Measurements from ENCODE around the gene IGSF6.

The IGSF6 gene

DNA sequence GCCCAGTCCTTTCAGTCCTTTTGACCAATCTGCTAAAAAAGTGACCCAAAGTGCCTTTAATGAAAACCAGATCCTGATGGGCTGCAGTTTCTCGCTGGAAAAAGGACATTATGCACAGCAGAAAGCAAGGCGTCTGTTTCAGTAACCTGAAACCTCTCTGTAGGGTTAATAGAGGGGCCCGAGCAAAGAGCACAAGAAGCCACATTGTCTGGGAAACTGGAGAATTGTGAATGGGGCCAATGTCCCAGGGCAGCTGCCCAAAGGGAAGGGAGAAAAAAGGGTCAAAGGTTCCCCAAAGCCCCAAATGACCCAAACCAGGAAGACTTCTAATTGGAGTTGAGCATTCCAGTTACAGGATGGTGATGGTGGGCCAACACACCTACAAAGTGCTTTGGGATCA lies 14.4 kb upstream of the IGSF6 start:
- no peak for TF ChIP-seq ZNF384 (IDR thresholded peaks at IDR 0.05)
- TF ChIP-seq ARNT (IDR thresholded peaks at IDR 0.05) = no peak
- no peak for TF ChIP-seq BHLHE40 (IDR thresholded peaks at IDR 0.05; ENCODE audit: borderline replicate concordance)
- TF ChIP-seq ELF4 (IDR thresholded peaks at IDR 0.05) = no peak
- no peak for TF ChIP-seq FOXA1 (IDR thresholded peaks at IDR 0.05)
- TF ChIP-seq FOXM1 (IDR thresholded peaks at IDR 0.05; ENCODE audit: borderline replicate concordance) = no peak
- no peak for TF ChIP-seq CTBP1 (IDR thresholded peaks at IDR 0.05; ENCODE audit: borderline replicate concordance)
- TF ChIP-seq HDGF (IDR thresholded peaks at IDR 0.05; ENCODE audit: borderline replicate concordance) = no peak
- TF ChIP-seq SUZ12 (IDR thresholded peaks at IDR 0.05) = no peak
- TF ChIP-seq NFRKB (IDR thresholded peaks at IDR 0.05) = no peak
- no peak for TF ChIP-seq L3MBTL2 (conservative IDR thresholded peaks at IDR 0.05)
- no peak for TF ChIP-seq SP1 (IDR thresholded peaks at IDR 0.05)
- TF ChIP-seq, protein P1, sequence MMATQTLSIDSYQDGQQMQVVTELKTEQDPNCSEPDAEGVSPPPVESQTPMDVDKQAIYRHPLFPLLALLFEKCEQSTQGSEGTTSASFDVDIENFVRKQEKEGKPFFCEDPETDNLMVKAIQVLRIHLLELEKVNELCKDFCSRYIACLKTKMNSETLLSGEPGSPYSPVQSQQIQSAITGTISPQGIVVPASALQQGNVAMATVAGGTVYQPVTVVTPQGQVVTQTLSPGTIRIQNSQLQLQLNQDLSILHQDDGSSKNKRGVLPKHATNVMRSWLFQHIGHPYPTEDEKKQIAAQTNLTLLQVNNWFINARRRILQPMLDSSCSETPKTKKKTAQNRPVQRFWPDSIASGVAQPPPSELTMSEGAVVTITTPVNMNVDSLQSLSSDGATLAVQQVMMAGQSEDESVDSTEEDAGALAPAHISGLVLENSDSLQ (IDR thresholded peaks at IDR 0.05) = no peak
- no peak for TF ChIP-seq TARDBP (IDR thresholded peaks at IDR 0.05)
- TF ChIP-seq FOXK2 (IDR thresholded peaks at IDR 0.05) = no peak
- no peak for TF ChIP-seq LEF1 (IDR thresholded peaks at IDR 0.05; ENCODE audit: borderline replicate concordance)
- POLR2A ChIA-PET = interaction anchor here (0.5 kb wide), 1 partner anchor 10 kb away, joined by 3 read pairs; no protein-coding TSS in a partner anchor
- CTCF ChIA-PET = interaction anchor here (1.8 kb wide), 1 partner anchor 9 kb away, joined by 7 read pairs; no protein-coding TSS in a partner anchor
- DNase-seq (ENCODE audit: extremely low spot score) = no peak

DNA sequence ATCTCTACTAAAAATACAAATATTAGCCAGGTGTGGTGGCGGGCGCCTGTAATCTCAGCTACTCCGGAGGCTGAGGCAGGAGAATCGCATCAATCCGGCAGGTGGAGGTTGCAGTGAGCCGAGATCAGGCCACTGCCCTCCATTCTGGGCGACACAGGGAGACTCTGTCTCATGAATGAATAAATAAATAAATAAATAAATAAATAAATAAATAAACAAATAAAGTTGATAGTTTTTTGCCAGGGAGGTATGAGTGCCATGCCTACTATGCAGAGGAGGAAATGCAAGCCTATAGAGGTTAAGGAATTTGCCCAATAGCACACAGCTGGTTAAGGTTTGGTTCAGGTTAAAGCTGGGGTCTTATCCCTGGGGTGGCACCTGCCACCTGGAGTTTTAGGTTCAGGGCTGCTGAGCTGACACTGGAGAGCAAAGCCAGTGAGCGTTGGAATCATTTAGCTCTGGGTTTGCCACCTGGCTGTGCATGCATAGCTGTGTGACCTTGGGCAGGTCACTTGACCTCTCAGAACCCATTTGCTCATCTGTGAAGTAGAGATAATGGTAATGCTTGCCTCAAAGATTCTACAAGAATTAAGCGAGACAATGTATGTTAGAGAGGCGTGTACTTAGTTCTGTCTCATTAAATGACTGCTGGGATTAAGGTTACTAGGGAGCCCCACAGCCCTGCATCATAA lies 12.5 kb upstream of the IGSF6 start:
- no peak for TF ChIP-seq SP1 (IDR thresholded peaks at IDR 0.05)
- no peak for TF ChIP-seq CTBP1 (IDR thresholded peaks at IDR 0.05; ENCODE audit: borderline replicate concordance)
- no peak for TF ChIP-seq L3MBTL2 (conservative IDR thresholded peaks at IDR 0.05)
- TF ChIP-seq ELF4 (IDR thresholded peaks at IDR 0.05) = no peak
- TF ChIP-seq FOXK2 (IDR thresholded peaks at IDR 0.05) = no peak
- TF ChIP-seq ARNT (IDR thresholded peaks at IDR 0.05) = no peak
- no peak for TF ChIP-seq FOXA1 (IDR thresholded peaks at IDR 0.05)
- TF ChIP-seq, protein P1 (IDR thresholded peaks at IDR 0.05) = no peak
- no peak for TF ChIP-seq ZNF384 (IDR thresholded peaks at IDR 0.05)
- TF ChIP-seq HDGF (IDR thresholded peaks at IDR 0.05; ENCODE audit: borderline replicate concordance) = no peak
- TF ChIP-seq FOXM1 (IDR thresholded peaks at IDR 0.05; ENCODE audit: borderline replicate concordance) = no peak
- TF ChIP-seq BHLHE40 (IDR thresholded peaks at IDR 0.05; ENCODE audit: borderline replicate concordance) = no peak
- TF ChIP-seq LEF1 (IDR thresholded peaks at IDR 0.05; ENCODE audit: borderline replicate concordance) = no peak
- TF ChIP-seq SUZ12 (IDR thresholded peaks at IDR 0.05) = no peak
- no peak for TF ChIP-seq NFRKB (IDR thresholded peaks at IDR 0.05)
- no peak for TF ChIP-seq TARDBP (IDR thresholded peaks at IDR 0.05)
- DNase-seq (ENCODE audit: extremely low spot score) = no peak
- CTCF ChIA-PET = interaction anchor here (0.7 to 1.8 kb wide), 2 partner anchors 8 to 65 kb away, joined by 4 to 7 read pairs; no protein-coding TSS in a partner anchor
- POLR2A ChIA-PET = no interaction called here

DNA sequence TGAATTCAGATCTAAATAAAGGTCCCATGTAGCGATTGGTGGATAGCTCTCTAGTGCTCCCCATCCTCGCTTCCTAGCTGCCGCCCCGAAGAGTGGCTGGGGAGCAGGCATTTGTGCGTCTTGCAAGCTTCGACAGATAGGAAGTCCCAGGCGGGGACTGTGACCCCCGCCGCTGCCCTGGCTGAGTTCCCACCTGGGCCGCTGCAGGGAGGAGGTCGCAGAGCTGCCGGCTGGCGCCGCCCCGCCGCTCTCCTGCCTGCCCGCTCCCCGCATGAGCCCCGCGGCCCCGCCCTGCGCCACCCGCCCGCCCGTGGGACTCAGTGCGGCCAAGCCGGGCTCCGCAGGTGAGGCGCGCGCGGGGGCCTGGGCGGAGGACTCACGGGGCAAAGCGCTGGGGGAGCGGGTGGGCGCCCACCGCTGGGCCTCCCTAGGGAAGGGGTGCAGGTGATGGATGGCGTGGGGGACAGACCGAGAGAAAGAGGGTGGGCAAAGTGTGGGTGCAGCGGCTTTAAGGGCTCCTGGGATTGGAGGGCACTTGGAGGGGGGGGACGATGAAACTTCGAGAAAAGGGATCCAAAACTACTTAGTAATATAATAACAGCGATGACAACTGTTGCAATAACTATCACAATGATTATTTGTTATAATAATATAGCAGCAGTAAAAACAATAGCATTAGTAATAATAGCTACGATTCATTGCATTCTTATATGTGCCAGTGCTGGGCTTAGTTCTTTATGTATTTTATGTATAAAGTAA lies 11.7 kb upstream of the IGSF6 start, which contains the start of gene OTOA:
Gene OTOA, plus strand, starts transcription at position 80 of the 759 bp plus-strand sequence. CDS start 14,547 bp downstream, outside the sequence.
- POLR2A ChIA-PET = no interaction called here
- DNase-seq (ENCODE audit: extremely low spot score) = no peak
- CTCF ChIA-PET = no interaction called here
- TF ChIP-seq CTBP1 (IDR thresholded peaks at IDR 0.05; ENCODE audit: borderline replicate concordance) (no peak), ELF4 (IDR thresholded peaks at IDR 0.05) (no peak), HDGF (IDR thresholded peaks at IDR 0.05; ENCODE audit: borderline replicate concordance) (no peak), L3MBTL2 (conservative IDR thresholded peaks at IDR 0.05) (no peak), ARNT (IDR thresholded peaks at IDR 0.05) (no peak), BHLHE40 (IDR thresholded peaks at IDR 0.05; ENCODE audit: borderline replicate concordance) (no peak), NFRKB (IDR thresholded peaks at IDR 0.05) (no peak), FOXA1 (IDR thresholded peaks at IDR 0.05) (no peak), FOXM1 (IDR thresholded peaks at IDR 0.05; ENCODE audit: borderline replicate concordance) (no peak), SUZ12 (IDR thresholded peaks at IDR 0.05) (no peak), TARDBP (IDR thresholded peaks at IDR 0.05) (no peak), ZNF384 (IDR thresholded peaks at IDR 0.05) (no peak), FOXK2 (IDR thresholded peaks at IDR 0.05) (no peak), LEF1 (IDR thresholded peaks at IDR 0.05; ENCODE audit: borderline replicate concordance) (no peak), SP1 (IDR thresholded peaks at IDR 0.05) (no peak)
- TF ChIP-seq, protein P1 (IDR thresholded peaks at IDR 0.05) = no peak

DNA sequence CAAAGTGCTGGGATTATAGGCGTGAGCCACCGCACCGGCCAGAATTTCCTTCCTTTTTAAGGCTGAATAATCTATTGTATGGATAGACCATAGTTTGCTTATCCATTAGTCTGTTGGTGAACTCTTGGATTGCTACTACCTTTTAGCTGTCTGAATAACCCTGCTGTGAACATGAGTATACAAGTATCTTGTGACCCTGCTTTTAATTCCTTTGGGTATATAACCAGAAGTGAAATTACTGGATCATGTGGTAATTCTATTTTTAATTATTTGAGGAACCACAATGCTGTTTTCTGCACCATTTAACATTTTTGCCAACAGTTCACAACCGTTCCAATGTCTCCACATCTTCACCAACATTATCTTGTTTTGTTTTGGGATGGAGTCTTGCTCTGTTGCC lies 6.7 kb upstream of the IGSF6 start:
- POLR2A ChIA-PET = no interaction called here
- no peak for DNase-seq (ENCODE audit: extremely low spot score)
- CTCF ChIA-PET = no interaction called here
- TF ChIP-seq BHLHE40 (IDR thresholded peaks at IDR 0.05; ENCODE audit: borderline replicate concordance) (no peak), ELF4 (IDR thresholded peaks at IDR 0.05) (no peak), ZNF384 (IDR thresholded peaks at IDR 0.05) (no peak), CTBP1 (IDR thresholded peaks at IDR 0.05; ENCODE audit: borderline replicate concordance) (no peak), LEF1 (IDR thresholded peaks at IDR 0.05; ENCODE audit: borderline replicate concordance) (no peak), FOXM1 (IDR thresholded peaks at IDR 0.05; ENCODE audit: borderline replicate concordance) (no peak), ARNT (IDR thresholded peaks at IDR 0.05) (no peak), SUZ12 (IDR thresholded peaks at IDR 0.05) (no peak), FOXK2 (IDR thresholded peaks at IDR 0.05) (no peak), TARDBP (IDR thresholded peaks at IDR 0.05) (no peak), FOXA1 (IDR thresholded peaks at IDR 0.05) (no peak), L3MBTL2 (conservative IDR thresholded peaks at IDR 0.05) (no peak), HDGF (IDR thresholded peaks at IDR 0.05; ENCODE audit: borderline replicate concordance) (no peak)
- TF ChIP-seq, protein P1 (IDR thresholded peaks at IDR 0.05) = no peak

Measured in HEK293T (cell line).